ENCODE measurements around the gene MKLN1. TPM values are rescaled to one million over a fixed set of nuclear protein-coding genes. Genes with fewer than 3 reads are reported as not detected.

MKLN1 gene
- total and polyA plus RNA-seq, 10 of the 15 experiments (the other 5 are each of a cell fraction or from before 2014, with no cell fraction given), result 13.6 to 55.8 (median 29.3) TPM

GRCh38 chr7:131501930-131502685 is 174.4 kb downstream of the MKLN1 start (continued):
- no peak for TF ChIP-seq ZBTB11 (CRISPR knock-in tag; IDR thresholded peaks at IDR 0.05)
- no peak for TF ChIP-seq ZSCAN29 (IDR thresholded peaks at IDR 0.05)

DNA sequence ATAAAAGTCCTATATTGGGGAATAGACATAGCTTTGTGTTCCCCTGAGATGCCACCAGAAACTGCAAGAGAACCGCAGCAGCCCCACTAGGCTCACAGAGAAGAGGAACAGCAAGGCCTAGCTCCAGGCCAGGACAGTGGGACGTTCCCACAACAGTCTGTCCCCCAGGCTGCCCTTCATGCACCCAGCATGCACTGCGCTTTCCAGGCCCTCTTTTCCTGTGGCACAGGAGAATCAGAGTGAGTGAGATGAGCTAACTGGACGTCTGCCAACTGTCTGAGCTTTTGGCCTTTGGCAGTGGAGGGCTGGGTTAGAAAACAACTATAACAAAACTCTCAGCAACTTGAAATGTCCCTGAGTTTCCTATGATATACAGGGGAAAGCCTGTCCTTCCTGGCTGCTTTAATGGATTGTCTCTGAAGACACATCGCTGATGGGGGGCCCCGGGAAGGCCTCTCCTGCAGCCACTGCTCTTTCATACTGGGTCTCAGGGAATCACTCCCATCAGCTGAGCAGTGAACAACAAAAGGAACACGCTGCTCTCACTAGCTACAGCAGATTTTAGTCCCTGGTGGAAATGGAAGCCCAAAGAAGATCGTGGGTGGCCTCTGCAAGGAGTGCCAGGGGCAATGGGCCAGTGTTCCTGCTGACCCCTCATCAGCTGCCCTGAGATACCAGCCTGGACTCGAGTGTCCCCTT is 175.3 kb downstream of the MKLN1 start:
- TF ChIP-seq LARP7 (IDR thresholded peaks at IDR 0.05), result no peak
- no peak for TF ChIP-seq SUZ12 (IDR thresholded peaks at IDR 0.05; ENCODE audit: unreplicated experiment)
- no peak for TF ChIP-seq BCL11A (IDR thresholded peaks at IDR 0.05; ENCODE audit: low read depth, low read length)
- no peak for TF ChIP-seq ATF7 (IDR thresholded peaks at IDR 0.05; ENCODE audit: low read depth)
- TF ChIP-seq TCF7 (IDR thresholded peaks at IDR 0.05; ENCODE audit: borderline replicate concordance), result no peak
- no peak for TF ChIP-seq NR2C2 (IDR thresholded peaks at IDR 0.05; ENCODE audit: borderline replicate concordance, control insufficient read depth, insufficient read length, low read depth)
- TF ChIP-seq POLR2A (IDR thresholded peaks at IDR 0.05; ENCODE audit: low read depth, low read length), result peak; percentile 35; the same call in 1 of the 2 replicates
- TF ChIP-seq, protein P1, sequence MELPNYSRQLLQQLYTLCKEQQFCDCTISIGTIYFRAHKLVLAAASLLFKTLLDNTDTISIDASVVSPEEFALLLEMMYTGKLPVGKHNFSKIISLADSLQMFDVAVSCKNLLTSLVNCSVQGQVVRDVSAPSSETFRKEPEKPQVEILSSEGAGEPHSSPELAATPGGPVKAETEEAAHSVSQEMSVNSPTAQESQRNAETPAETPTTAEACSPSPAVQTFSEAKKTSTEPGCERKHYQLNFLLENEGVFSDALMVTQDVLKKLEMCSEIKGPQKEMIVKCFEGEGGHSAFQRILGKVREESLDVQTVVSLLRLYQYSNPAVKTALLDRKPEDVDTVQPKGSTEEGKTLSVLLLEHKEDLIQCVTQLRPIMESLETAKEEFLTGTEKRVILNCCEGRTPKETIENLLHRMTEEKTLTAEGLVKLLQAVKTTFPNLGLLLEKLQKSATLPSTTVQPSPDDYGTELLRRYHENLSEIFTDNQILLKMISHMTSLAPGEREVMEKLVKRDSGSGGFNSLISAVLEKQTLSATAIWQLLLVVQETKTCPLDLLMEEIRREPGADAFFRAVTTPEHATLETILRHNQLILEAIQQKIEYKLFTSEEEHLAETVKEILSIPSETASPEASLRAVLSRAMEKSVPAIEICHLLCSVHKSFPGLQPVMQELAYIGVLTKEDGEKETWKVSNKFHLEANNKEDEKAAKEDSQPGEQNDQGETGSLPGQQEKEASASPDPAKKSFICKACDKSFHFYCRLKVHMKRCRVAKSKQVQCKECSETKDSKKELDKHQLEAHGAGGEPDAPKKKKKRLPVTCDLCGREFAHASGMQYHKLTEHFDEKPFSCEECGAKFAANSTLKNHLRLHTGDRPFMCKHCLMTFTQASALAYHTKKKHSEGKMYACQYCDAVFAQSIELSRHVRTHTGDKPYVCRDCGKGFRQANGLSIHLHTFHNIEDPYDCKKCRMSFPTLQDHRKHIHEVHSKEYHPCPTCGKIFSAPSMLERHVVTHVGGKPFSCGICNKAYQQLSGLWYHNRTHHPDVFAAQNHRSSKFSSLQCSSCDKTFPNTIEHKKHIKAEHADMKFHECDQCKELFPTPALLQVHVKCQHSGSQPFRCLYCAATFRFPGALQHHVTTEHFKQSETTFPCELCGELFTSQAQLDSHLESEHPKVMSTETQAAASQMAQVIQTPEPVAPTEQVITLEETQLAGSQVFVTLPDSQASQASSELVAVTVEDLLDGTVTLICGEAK (IDR thresholded peaks at IDR 0.05; ENCODE audit: borderline replicate concordance), result no peak
- Histone ChIP-seq H3K9me3 (replicated peaks; ENCODE audit: control insufficient read depth, insufficient read depth, low read length) (no peaks in the 10 kb centered on the region), H2AFZ (ENCODE audit: control insufficient read depth, low read depth, low read length) (no peak overlapping the region), H3K27ac (ENCODE audit: control insufficient read depth, insufficient read depth) (no peak overlapping the region), H3K27me3 (replicated peaks in 1 of 2; ENCODE audit: control insufficient read depth in 2 of 2, insufficient read depth in 2 of 2, low read length in 1 of 2) (no peaks in the 10 kb centered on the region), H3K9ac (ENCODE audit: control insufficient read depth, insufficient read depth, low read length) (no peak overlapping the region), H3K36me3 (ENCODE audit: control insufficient read depth in 2 of 2, insufficient read depth in 2 of 2, low read length in 1 of 2) (no peaks in the 10 kb centered on the region; a peak in 1 of 4 replicates), H3K79me2 (ENCODE audit: control insufficient read depth, insufficient read depth, low read length) (no peaks in the 10 kb centered on the region), H3K4me2 (ENCODE audit: control insufficient read depth, insufficient read depth) (no peak overlapping the region), H4K20me1 (ENCODE audit: control insufficient read depth, insufficient read depth) (no peaks in the 10 kb centered on the region), H3K4me3 (no peak overlapping the region), H3K4me1 (ENCODE audit: control insufficient read depth, insufficient read depth, low read length) (peaks cover 6% of the 10 kb centered on the region; the same call in 1 of the 2 replicates)
- WGBS (ENCODE audit: insufficient coverage, insufficient replicate concordance, low lambda C conversion rate, missing lambda C conversion rate), result 84% methylated on average over 9 of the region's 9 CpGs
- no peak for FAIRE-seq
- ChIA-PET SMC1A (ENCODE audit: uncharacterized antibody, unreplicated experiment) (interaction anchor here (0.8 to 1.1 kb wide), 2 partner anchors 20 to 145 kb away, joined by 3 to 4 read pairs; no protein-coding TSS in a partner anchor), RAD21 (ENCODE audit: unreplicated experiment) (no interaction called here), CTCF (interaction anchor here (1.4 to 4.3 kb wide), 3 partner anchors 10 to 152 kb away, joined by 3 to 44 read pairs (median 6); no protein-coding TSS in a partner anchor), POLR2A (interaction anchor here (1.6 kb wide), 1 partner anchor 10 kb away, joined by 5 read pairs; no protein-coding TSS in a partner anchor)
- in situ Hi-C loops (cut with MboI) (no loop called here), intact Hi-C loops (cut with micrococcal nuclease; ENCODE audit: unreplicated experiment) (no loop called here)
- DNase-seq (ENCODE audit: low read depth, low spot score), result no peak
- no TSS peak for BruUV-seq (replicated peaks)
- ATAC-seq, result no peak

Measured in GM12878 (cell line).